Posterior vena cava (tissue), 2 donors: ENCODE data around the gene MXD4. TPM values are rescaled to one million over a fixed set of nuclear protein-coding genes. Genes with fewer than 3 reads are reported as not detected.

Experiments
- DNase-seq: peaks from one replicate; pipeline ENCODE4 v3.0.0-alpha.2; 2020; ENCODE audit warnings: low spot score
- intact Hi-C, 2 donors: fragments of 100-400 bp; cut with DNase I; formaldehyde crosslinking; loops; one replicate each; pipeline versions ENCODE4 v1.14.1 to v1.14.2; 2022 to 2023
- total RNA-seq, 2 donors: library from RNA; stranded (reverse); fragmentation: NEBNext Ultra II Directional; extraction: Animal tissue kit (Norgen Biotek cat#: 25700); gene quantifications; one replicate each; pipeline ENCODE4 v1.2.1, GENCODE V29; 2021
- donor health status: DM: yes; HTN: yes; CAD: no.
- donor health status: DM: yes; HTN: yes; CAD: no.

MXD4 gene
- total RNA-seq, 2 donors from 2014 or later, result 43.6 to 43.7 TPM

DNA sequence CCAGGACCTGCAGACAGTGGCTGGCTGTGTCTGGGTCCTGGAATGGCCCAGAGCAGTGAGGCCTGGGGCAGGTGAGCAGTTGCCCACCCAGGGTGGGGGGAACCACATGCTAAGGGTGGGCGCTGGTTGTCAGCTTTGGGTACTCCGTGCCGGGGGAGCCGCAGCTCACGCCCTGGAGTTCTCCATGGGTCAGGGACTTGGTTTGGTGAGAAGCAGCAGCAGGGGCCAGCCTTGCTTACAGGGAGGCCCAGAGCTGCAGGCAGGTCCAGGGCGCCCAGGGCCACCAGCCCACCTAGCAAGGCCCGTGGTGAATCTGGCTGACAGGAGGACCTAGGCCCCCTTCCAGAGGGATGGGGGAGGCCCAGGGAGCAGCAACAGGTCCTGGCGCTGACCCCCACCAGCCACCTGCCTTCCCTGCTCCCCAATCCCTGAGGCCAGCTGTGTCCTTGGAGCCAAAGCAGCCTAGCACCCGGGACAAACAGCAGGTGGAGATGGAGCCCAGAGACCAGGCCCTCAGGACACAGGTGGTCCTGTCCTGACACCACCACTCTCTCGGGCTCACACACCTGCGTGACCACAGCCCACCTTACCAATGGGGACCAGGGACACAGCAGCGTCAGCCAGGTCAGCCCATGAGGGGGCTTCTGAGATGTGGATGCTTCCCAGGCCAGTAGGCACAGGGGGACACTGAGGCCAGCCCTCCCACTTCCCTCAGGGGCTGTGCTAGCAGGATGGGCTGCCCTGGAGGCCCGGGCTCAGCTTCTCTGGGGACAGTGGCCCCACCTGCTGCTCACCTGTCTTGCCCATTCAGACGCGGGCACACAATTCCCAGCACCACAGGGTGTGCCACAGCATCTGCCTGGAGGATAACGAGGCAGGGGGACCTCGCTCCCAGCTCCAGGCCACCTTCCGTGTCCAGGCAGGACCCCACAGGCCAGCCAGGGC, 3.5 kb downstream of the MXD4 start:
- intact Hi-C loops, result no loop called here
- DNase-seq, result peak; percentile 77

DNA sequence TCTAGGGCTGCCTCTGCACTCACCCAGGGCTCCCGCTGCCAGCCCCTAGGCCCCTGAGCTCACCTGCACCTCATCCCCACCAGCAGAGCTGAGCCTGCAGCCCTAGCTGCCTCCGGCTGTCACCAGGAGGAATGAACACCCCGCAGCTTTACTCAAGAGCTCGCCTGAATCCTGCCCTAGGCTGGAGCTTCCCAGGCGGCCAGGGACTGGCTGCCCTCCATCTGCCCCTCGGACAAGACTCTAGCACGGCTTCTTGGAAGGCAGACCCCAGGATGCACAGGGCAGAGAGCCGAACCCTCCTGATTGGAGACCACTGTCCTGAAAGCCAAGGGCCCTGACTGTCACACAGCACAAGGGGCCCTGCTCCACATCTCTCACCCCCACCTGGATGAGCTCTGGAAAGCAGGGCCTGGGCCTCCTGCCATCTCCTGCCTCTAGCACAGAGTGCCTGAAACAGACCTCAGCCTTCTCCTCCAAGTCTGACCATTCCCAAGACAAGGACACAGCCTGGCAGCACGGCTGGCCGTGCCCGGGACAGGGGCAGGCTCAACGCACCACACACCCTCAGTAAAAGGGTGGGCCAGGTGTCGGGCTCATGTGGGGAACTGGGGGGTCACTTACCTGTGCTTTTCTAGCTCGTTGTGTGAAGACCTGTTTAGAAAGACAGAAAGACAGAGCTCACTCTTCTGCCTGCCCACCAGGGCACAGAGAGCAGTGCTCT, 4.4 kb downstream of the MXD4 start:
- DNase-seq, result peak; percentile 77

GRCh38 chr4:2256781-2257191, 5.1 kb downstream of the MXD4 start:
- intact Hi-C loops, result no loop called here
- peak; percentile 82 for DNase-seq

More for the DNA sequence above, 4.4 kb downstream of the MXD4 start:
- intact Hi-C loops, result no loop called here

DNA sequence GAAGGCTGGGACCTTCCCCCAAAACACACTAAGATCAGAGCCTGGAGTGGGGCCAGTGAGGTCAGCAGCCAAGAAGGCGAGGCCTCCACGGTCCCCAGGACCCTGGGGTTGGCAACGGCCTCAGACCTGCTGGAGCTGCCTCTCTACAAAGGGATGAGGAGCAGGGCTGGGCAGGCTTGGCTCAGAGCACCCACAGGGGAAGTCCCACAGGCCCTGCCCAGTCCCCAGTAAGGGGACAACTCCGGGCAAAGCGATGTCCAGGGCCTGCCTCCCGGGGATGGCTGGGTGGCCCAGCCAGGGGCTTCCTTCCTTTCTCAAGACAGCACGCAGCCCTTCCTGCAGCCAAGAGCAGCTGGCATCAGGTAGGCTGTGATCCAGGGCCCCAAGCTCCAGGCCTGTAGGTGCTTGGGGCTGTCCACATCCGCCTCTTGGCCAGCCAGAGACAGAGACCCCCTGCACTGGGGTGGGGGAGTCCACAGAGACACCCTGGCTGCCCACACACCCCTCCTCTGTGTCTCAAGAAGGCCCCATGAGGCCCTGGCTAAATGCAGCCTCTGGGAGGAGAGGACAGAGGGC, 5.7 kb downstream of the MXD4 start:
- intact Hi-C loops, result no loop called here
- DNase-seq, result peak; percentile 72

GRCh38 chr4:2255501-2256155, 6.3 kb downstream of the MXD4 start:
- intact Hi-C loops, result no loop called here

GRCh38 chr4:2254665-2255500, 7.0 kb downstream of the MXD4 start:
- DNase-seq, result peak; percentile 64
- intact Hi-C loops, result no loop called here

More at GRCh38 chr4:2255501-2256155, 6.3 kb downstream of the MXD4 start:
- peak; percentile 77 for DNase-seq

DNA sequence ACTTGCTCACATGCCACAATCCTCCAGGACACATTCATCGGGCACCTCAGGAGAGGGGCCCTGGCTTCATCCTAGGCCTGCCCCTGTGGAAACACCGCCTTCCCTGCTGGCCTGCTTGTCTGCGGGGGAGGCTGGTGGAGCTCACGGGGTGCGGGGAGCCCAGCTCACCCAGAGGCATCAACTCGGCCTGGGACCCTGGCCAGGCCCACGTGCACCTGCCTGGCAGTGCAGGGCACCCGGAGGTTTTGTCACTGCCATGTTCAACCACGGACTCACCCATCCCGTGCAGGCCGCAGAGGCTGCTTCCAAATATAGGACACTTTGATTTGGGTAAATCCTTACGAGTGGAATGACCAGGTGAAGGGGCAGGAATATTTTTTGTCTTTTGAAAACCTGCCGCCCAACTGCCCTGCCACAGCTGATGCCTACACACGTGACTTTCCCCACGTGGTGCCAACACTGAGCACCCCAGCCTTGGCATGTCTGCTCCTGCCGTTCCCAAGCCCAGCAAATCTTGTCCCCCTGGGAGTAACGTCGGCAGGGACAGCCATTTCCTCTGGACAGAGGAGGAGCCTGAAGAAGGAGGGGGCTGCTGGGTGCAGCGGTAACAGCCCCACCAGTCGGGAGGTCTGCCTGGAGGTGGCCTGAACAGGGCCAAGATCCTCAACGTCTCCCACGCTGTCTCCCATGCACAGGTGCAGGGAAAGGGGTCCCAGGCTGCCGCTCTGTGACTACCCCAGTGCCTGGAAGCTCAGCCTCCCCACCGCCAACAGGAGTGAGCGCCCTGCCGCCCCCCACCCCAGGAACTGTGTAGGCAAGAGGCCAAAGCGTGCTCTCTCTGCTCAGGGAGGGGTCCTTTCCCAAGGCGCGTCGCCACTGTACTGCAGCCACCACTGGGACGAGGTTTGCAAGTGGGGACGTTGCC, 8.5 kb downstream of the MXD4 start:
- DNase-seq, result peak; percentile 57
- intact Hi-C loops, result no loop called here

GRCh38 chr4:2252530-2253091, 9.3 kb downstream of the MXD4 start:
- no peak for DNase-seq
- intact Hi-C loops, result no loop called here

GRCh38 chr4:2251795-2252529, 9.9 kb downstream of the MXD4 start:
- intact Hi-C loops, result no loop called here
- DNase-seq, result peak; percentile 47

DNA sequence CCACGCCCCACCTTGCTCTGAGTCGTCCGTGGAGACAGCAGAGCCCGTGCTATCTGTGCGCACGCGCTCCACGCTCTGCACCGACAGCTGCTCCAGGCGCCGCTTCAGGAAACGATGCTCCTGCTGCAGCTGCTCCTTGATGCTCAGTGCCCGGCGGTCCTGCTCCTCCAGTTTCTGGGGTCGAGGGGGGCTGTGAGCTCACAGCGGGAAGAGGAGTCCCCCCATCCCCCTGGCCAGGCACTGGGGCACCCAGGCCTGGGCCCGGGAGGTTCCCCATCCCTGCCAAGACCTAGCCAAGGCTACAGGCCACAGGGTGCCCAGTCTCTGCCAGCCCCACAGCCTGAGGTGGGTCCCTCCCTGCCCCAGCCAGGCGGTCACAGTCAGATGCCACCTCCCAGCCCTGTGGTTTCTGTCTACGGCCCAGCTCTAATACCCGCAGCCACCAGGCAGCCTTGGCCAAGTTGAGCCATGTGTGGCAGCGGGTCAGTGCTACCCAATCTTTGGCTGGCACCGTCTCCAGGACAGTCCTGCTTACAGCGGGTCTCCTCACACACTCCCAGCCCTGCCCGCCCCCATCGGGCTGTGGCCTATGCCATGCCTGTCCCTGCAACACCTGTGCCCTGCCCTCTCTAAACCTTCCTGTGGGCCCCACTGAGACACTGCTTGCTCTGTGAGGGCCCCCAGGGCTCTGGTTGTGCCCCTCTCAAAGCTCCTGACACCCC, 10.7 kb downstream of the MXD4 start:
- intact Hi-C loops, result no loop called here
- peak; percentile 72 for DNase-seq

DNA sequence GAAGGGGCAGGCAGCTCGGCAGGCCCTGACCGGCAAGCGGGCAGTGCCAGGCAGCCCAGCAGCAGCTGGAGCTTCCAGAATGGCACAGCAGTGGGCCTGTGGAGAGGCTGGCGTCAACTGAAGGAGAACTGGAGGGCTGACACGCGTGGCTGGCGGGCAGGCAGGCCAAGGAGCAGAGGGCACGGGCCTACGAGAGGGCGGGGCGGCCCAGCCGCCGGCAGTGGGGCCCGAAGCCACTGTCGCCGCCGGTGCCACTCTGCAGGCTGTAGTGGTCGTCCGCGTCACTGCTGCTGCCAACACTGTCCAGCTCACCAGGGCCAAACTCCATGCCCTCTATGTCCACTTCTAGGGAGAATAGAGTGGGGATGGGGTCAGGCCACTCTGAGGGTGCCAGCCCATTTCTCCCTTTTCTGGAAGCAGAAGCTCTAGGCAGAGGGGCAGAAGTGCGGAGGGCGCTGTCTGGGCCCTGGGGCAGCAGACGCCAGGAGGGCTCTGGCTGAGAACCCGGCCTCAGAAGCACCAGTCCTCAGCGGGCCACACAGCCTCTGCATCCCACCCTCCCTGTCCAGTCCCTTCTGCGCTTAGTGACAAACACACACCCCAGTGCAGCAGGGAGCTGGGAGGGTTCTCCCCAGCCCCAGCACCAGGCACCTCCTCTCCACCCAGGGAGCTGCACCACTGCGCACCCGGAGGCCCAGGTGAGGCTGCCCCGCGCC, 11.4 kb downstream of the MXD4 start:
- intact Hi-C loops, result no loop called here
- DNase-seq, result peak; percentile 74

DNA sequence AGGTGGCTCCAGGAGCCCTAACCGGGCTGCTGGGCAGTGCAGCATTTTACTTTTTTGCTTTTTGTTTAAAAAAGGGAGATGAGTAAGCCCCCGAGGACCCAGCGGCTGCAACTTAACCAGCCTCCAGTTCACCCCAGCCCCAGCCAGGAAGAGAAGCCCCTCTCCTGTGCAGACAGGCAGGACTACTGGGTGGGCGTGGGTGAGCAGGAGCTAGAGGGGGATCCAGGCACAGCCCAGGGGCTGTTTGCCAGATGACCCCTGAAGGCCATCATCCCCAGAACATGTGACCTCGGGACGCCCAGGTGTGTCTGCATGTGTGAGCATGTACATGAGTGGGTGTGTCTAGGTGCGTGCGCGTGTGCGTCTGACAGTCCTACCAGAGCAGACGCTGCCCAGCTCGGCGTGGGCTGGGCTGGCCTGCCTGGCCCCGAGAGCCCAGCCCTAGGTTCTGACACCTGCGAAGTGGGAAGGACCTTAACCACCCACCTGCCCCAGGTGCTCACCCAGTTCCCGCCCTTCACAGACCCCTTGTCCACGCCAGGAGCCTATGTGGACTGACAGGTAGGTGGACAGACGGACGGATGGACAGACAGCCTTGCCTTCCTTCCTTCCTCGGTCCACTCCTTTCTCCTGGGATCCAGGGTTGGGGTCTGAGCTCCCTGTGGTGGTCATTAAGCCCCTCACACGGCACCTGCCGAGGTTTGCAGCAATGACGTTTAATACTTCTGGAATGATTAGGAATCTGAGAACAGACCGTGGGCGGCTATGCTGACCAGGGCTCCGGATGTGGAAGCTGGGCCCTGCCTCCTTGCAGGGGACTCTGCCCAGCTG, 12.2 kb downstream of the MXD4 start:
- DNase-seq, result peak; percentile 66
- intact Hi-C loops, result loop anchor here in 1 of 2 donors (10.0 kb wide), 1 partner anchor 715 kb away; the partner anchor contains the start of genes GRK4 and NOP14

- peak; percentile 64 for DNase-seq
- intact Hi-C loops, result loop anchor here in 1 of 2 donors (10.0 kb wide), 1 partner anchor 716 kb away; the partner anchor contains the start of genes GRK4 and NOP14
These were observed 13.1 kb downstream of the MXD4 start for GRCh38 chr4:2248821-2249261.
